ENCODE results near the gene RAP1A. TPM values are rescaled to one million over a fixed set of nuclear protein-coding genes. Genes with fewer than 3 reads are reported as not detected.

RAP1A gene
- total RNA-seq, 1 experiment from 2014 or later: 26.7 TPM

DNA sequence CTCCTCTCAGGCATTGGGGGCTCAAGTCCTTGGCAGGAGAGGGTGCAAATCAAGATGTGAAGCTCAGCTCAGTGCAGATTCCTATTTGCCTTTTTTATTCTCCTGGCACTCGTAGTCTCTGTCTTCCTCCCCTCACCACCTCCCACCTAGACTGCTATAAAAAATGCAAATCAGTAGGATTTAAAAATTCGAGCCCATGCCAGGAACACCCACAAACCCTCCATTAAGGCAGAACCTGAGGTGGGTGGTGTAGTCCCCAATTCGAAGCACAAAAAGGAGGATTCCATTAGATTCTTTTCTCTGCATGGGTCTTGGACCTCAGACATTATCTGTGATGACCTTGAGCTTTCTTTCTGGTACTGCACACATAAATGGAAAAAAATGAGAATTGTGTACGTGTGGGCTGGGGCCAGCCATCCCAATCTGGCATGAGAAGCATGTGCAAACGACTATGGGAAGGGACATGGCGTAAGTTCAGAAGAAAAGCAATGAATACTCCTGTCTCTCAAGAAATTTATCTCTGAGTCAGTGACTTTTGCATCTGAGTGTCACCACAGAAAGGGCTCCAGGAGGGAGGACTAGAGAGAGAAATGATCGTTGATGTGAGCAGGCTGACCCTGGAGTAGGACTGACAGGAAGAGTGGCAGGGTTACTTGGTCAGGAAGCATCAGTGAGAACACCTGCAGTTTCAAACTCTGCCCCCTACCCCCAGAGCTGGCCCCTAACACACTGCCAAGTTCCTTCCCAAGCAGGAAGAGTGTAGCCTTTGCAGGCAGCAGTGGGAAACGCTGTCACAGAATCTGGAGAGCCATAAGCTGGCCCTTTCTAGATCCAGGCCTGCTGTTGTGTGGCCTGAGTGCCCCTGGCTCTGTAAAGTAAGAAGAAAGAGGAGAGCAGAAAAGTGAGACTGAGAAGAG, 117.9 kb downstream of the RAP1A start:
- no peak overlapping the region for H2BK12ac ChIP-seq (ENCODE audit: insufficient read length, low read depth, low read length)
- no peak for DNase-seq
- no peaks in the 10 kb centered on the region; a peak in 1 of 5 replicates for H3K9me3 Mint-ChIP-seq
- H3K27me3 ChIP-seq (ENCODE audit: insufficient read depth, low read length): no peaks in the 10 kb centered on the region
- no peaks in the 10 kb centered on the region for H3K36me3 Mint-ChIP-seq (ENCODE audit: insufficient read depth in 1 of 3, low read depth in 3 of 3)
- H3K4me1 Mint-ChIP-seq: peaks cover 10 to 16% of the 10 kb centered on the region in 2 experiments
- H3K56ac ChIP-seq (ENCODE audit: insufficient read length, low read depth, low read length): no peak overlapping the region
- H3K27ac ChIP-seq (ENCODE audit: insufficient read length, low read depth, low read length): no peak overlapping the region
- no peak overlapping the region for H2AK5ac ChIP-seq (ENCODE audit: insufficient read length, low read length)
- no peaks in the 10 kb centered on the region for H3K9me3 ChIP-seq (ENCODE audit: control insufficient read depth, low read depth, low read length)
- H2BK5ac ChIP-seq (ENCODE audit: insufficient read length, low read length): no peak overlapping the region
- no peaks in the 10 kb centered on the region; the same call in 1 of the 2 replicates for H3K79me2 ChIP-seq (ENCODE audit: insufficient read depth, low read length)
- no peak overlapping the region for H2AFZ ChIP-seq (ENCODE audit: low read length)
- H3K4me3 Mint-ChIP-seq: peak overlapping the region; percentile 90 to 92
- peaks cover 19% of the 10 kb centered on the region for H3K23me2 ChIP-seq (ENCODE audit: insufficient read length, low read depth, low read length, poor library complexity, severe bottlenecking)
- H3K79me1 ChIP-seq (ENCODE audit: insufficient read depth, low read depth, low read length, poor library complexity, severe bottlenecking): no peaks in the 10 kb centered on the region
- H2BK15ac ChIP-seq (ENCODE audit: low read depth, low read length): no peak overlapping the region
- H3K27ac Mint-ChIP-seq: peak overlapping the region in 1 of 3 experiments; percentile 6; a peak in 3 of 7 replicates
- H2BK20ac ChIP-seq (ENCODE audit: low read depth, low read length, poor library complexity, severe bottlenecking): no peak overlapping the region
- H3K4ac ChIP-seq (ENCODE audit: low read depth, low read length): no peak overlapping the region
- H3K27me3 Mint-ChIP-seq (ENCODE audit: low read depth): peaks cover 24% of the 10 kb centered on the region
- H3K14ac ChIP-seq (ENCODE audit: insufficient read depth, low read length): peak overlapping the region; percentile 25; the same call in 1 of the 2 replicates
- no peak overlapping the region for H4K5ac ChIP-seq (ENCODE audit: insufficient read length, low read depth, low read length)
- peak overlapping the region; percentile 81 for H3K4me2 ChIP-seq (ENCODE audit: insufficient read depth, insufficient read length, low read length)
- no peak overlapping the region for H3K18ac ChIP-seq (ENCODE audit: insufficient read length, low read depth, low read length)
- H4K8ac ChIP-seq (replicated peaks; ENCODE audit: insufficient read length, low read depth, low read length): no peak overlapping the region
- no peak overlapping the region for H2BK120ac ChIP-seq (ENCODE audit: low read depth, low read length, poor library complexity, severe bottlenecking)
- no peak overlapping the region for H3K9ac ChIP-seq (ENCODE audit: extremely low read depth, insufficient read length, low read length)
- TF ChIP-seq, protein P1, sequence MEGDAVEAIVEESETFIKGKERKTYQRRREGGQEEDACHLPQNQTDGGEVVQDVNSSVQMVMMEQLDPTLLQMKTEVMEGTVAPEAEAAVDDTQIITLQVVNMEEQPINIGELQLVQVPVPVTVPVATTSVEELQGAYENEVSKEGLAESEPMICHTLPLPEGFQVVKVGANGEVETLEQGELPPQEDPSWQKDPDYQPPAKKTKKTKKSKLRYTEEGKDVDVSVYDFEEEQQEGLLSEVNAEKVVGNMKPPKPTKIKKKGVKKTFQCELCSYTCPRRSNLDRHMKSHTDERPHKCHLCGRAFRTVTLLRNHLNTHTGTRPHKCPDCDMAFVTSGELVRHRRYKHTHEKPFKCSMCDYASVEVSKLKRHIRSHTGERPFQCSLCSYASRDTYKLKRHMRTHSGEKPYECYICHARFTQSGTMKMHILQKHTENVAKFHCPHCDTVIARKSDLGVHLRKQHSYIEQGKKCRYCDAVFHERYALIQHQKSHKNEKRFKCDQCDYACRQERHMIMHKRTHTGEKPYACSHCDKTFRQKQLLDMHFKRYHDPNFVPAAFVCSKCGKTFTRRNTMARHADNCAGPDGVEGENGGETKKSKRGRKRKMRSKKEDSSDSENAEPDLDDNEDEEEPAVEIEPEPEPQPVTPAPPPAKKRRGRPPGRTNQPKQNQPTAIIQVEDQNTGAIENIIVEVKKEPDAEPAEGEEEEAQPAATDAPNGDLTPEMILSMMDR (conservative IDR thresholded peaks at IDR 0.05): no peak
- H3K4me1 ChIP-seq (ENCODE audit: insufficient read depth, low read length): peaks cover 25% of the 10 kb centered on the region
- H4K20me1 ChIP-seq (ENCODE audit: control insufficient read depth, insufficient read depth, insufficient read length): no peaks in the 10 kb centered on the region
- H3T11ph ChIP-seq (ENCODE audit: low read length): no peak overlapping the region
- H3K23ac ChIP-seq (ENCODE audit: insufficient read length, low read depth, low read length): no peak overlapping the region
- H4K91ac ChIP-seq (ENCODE audit: insufficient read length, low read depth, low read length): no peak overlapping the region
- WGBS (ENCODE audit: extremely low coverage, insufficient read length, low lambda C conversion rate): no CpG with 5 or more reads among the region's 8 CpGs
